ENCODE results near the gene RALGPS1. TPM values are rescaled to one million over a fixed set of nuclear protein-coding genes. Genes with fewer than 3 reads are reported as not detected.

The RALGPS1 gene
- total RNA-seq, 1 donor from 2014 or later: 21.7 TPM

DNA sequence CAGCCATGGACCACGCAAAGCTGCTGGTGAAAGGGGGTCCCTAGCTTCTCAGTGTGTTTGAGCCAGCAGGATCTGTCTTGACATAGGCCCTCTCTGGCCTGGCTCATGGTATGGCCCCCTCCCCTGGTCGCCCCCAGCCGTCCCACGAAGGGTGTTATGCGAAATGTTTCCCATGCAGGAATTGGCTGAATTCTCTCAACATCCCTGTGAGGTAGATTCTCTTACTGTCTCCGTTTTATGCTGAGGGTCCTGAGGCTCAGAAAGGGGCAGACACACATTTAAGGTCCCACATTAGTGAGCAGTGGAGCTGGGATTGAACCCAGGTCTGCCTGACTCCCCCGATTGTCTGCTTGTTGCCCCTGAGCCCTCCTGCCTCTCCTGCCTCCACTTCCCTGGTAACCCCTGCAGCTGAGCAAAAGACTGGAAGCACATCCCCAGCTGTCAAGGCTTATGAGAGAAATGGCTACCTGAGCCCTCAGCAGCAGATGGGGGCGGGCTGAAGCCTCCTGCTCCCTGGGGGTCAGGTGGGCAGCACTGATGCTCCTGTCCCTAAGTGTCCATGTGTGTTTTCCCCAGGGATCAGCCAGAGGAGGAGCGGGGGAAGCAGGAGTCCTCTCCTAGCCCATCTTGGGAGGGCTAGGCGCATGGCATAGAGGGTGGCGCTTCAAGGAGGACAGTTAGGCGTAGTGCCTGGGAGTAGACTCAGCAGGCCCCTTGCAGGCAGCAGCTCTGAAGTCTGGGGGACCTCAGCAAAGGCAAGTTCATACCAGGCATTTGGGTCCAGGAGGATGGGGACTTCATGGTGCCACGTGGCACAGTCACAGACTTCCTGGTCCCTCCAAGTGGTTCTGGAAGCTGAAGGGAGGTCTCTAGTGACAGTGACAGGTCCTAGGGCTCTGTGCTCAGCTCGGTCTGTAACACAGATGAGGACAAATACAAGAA, 301.0 kb downstream of the RALGPS1 start:
- intact Hi-C loops (cut with micrococcal nuclease): loop anchor here (2.0 kb wide), 3 partner anchors 209 to 653 kb away; partner anchors contain the start of genes LRSAM1, RPL12 and ZNF79
- POLR2A ChIA-PET: interaction anchor here (1.2 kb wide), 1 partner anchor 236 kb away, joined by 6 read pairs; the partner anchor contains the start of genes LRSAM1 and RPL12
- H3K4me3 Mint-ChIP-seq: no peak overlapping the region

DNA sequence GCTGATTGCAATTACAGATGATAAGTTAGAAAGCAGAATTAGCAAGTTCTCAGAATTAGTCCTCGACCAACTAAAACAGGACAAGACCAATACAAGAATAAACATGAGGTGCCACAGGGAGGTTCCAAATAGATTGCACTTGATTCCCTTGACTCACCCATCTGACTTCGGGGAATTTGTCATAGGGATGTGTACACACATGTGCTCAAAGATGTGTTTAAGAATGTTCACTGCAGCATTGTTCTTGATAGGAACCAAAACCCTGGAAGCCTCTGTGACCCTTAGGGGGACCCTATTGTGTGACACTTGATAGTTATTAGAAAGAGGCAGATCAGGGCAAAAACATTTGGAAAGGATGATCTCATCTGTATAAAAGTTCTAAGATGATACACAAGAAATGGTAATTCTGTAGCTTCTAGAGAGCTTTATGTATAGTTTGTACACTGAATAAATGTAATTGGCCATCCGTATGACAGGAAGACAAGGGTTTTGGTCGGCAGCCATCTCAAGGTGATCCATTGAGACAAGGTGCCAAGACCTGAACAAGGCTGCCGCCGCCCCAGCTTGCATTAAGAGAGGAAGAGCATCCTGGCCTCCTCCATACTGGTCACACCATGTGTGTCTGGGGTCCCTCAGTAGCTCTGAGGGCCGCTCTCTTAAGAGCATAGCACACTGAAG, 301.8 kb downstream of the RALGPS1 start:
- POLR2A ChIA-PET: no interaction called here
- H3K27ac Mint-ChIP-seq: no peak overlapping the region
- DNase-seq: no peak
- peaks cover 10% of the 10 kb centered on the region for H3K4me1 Mint-ChIP-seq
- no peak overlapping the region for H3K4me3 Mint-ChIP-seq
- no peaks in the 10 kb centered on the region for H3K36me3 Mint-ChIP-seq (ENCODE audit: low read depth)
- no peaks in the 10 kb centered on the region for H3K9me3 Mint-ChIP-seq
- ATAC-seq (ENCODE audit: low read depth): no peak
- H3K27me3 Mint-ChIP-seq: no peaks in the 10 kb centered on the region
- intact Hi-C loops (cut with micrococcal nuclease): no loop called here
- CTCF ChIA-PET: interaction anchor here (1.2 to 2.5 kb wide), 2 partner anchors 8 to 234 kb away, joined by 4 to 9 read pairs; partner anchors contain the start of gene RPL12
- TF ChIP-seq, protein P1, sequence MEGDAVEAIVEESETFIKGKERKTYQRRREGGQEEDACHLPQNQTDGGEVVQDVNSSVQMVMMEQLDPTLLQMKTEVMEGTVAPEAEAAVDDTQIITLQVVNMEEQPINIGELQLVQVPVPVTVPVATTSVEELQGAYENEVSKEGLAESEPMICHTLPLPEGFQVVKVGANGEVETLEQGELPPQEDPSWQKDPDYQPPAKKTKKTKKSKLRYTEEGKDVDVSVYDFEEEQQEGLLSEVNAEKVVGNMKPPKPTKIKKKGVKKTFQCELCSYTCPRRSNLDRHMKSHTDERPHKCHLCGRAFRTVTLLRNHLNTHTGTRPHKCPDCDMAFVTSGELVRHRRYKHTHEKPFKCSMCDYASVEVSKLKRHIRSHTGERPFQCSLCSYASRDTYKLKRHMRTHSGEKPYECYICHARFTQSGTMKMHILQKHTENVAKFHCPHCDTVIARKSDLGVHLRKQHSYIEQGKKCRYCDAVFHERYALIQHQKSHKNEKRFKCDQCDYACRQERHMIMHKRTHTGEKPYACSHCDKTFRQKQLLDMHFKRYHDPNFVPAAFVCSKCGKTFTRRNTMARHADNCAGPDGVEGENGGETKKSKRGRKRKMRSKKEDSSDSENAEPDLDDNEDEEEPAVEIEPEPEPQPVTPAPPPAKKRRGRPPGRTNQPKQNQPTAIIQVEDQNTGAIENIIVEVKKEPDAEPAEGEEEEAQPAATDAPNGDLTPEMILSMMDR (IDR thresholded peaks at IDR 0.05): no peak

More for the DNA sequence above, 301.0 kb downstream of the RALGPS1 start:
- TF ChIP-seq, protein P1 (IDR thresholded peaks at IDR 0.05): no peak
- CTCF ChIA-PET: interaction anchor here (1.0 to 2.9 kb wide), 14 partner anchors 8 to 710 kb away, joined by 3 to 23 read pairs (median 5); partner anchors contain the start of genes RPL12, SLC2A8 and TOR2A
- ATAC-seq (ENCODE audit: low read depth): no peak
- DNase-seq: no peak
- no peaks in the 10 kb centered on the region for H3K36me3 Mint-ChIP-seq (ENCODE audit: low read depth)
- H3K27ac Mint-ChIP-seq: no peak overlapping the region
- no peaks in the 10 kb centered on the region for H3K9me3 Mint-ChIP-seq
- no peaks in the 10 kb centered on the region for H3K27me3 Mint-ChIP-seq
- H3K4me1 Mint-ChIP-seq: peaks cover 4% of the 10 kb centered on the region

DNA sequence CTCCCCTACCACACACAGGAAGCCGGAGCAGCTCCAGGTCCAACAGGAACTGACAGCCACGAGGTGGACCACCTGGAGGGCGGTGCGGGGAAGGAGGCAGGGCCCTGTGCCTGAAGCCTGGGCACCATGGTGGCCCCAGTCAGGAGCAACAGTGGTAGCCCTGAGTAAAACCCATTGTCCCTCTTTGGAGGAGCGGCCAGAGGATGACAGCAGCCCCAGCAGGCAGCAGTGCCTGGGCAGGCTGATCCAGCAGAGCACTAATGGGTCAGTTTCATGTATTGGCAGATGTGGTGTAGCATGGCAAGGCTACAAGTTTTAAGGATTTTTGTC, 302.3 kb downstream of the RALGPS1 start:
- intact Hi-C loops (cut with micrococcal nuclease): no loop called here
- ChIA-PET CTCF (no interaction called here), POLR2A (no interaction called here)
- Mint-ChIP-seq H3K9me3 (no peaks in the 10 kb centered on the region), H3K4me1 (peaks cover 15% of the 10 kb centered on the region), H3K27ac (no peak overlapping the region), H3K27me3 (no peaks in the 10 kb centered on the region), H3K36me3 (ENCODE audit: low read depth) (no peaks in the 10 kb centered on the region), H3K4me3 (no peak overlapping the region)
- TF ChIP-seq, protein P1 (IDR thresholded peaks at IDR 0.05): no peak
- DNase-seq (no peak), ATAC-seq (ENCODE audit: low read depth) (no peak)

DNA sequence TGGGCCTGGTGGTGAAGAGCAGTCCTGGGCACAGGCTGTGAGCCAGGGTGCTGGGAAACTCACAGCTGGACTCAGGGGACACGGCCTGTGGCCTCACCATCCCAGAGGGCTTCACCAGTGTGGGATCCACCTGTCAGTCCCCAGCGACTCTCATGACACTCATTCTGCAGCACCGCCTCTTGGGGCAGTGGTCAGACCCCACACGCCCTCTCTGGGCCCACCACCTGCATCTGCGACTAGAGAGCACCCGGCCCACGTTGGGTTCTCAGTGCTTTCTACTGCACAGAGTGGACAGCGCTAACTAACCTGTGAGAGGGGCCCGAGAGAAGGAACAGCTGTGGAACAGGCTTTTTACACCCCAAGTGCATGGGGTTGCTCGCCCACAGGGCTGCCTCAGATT, 304.2 kb downstream of the RALGPS1 start:
- no peaks in the 10 kb centered on the region for H3K9me3 Mint-ChIP-seq
- no peaks in the 10 kb centered on the region for H3K36me3 Mint-ChIP-seq (ENCODE audit: low read depth)
- ATAC-seq (ENCODE audit: low read depth): no peak
- no peak for DNase-seq
- intact Hi-C loops (cut with micrococcal nuclease): no loop called here
- H3K27me3 Mint-ChIP-seq: no peaks in the 10 kb centered on the region
- no peak overlapping the region for H3K27ac Mint-ChIP-seq
- peaks cover 27% of the 10 kb centered on the region for H3K4me1 Mint-ChIP-seq
- CTCF ChIA-PET: no interaction called here
- TF ChIP-seq, protein P1 (IDR thresholded peaks at IDR 0.05): no peak
- POLR2A ChIA-PET: no interaction called here
- no peak overlapping the region for H3K4me3 Mint-ChIP-seq

DNA sequence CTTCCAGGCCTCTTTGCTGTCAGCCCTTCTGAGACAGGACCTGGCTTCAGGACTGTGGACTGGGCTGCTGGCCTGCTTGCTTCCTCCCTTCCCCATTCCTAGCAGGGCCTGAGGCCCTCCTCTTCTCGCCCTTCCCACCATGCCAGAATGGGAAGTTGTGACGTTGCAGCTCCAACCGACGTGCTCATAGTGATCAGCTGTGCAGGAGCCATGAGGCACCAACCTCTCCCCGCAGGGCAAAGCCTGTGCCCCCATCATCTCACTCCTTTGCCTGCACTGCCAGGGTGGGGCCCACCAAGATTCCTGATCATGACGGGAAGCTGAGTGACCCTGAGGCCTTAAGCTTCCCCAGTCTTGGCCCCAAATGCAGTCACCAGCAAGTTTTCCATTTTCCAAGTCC, 304.9 kb downstream of the RALGPS1 start:
- CTCF ChIA-PET: no interaction called here
- TF ChIP-seq, protein P1 (IDR thresholded peaks at IDR 0.05): no peak
- ATAC-seq (ENCODE audit: low read depth): no peak
- no peak for DNase-seq
- Mint-ChIP-seq H3K9me3 (no peaks in the 10 kb centered on the region), H3K27me3 (no peaks in the 10 kb centered on the region), H3K4me1 (peaks cover 32% of the 10 kb centered on the region), H3K4me3 (no peak overlapping the region), H3K36me3 (ENCODE audit: low read depth) (peaks cover 2% of the 10 kb centered on the region), H3K27ac (no peak overlapping the region)
- POLR2A ChIA-PET: no interaction called here
- intact Hi-C loops (cut with micrococcal nuclease): no loop called here
